Tibial nerve (tissue), 4 donors: ENCODE results near the gene CLDN10. TPM values are rescaled to one million over a fixed set of nuclear protein-coding genes. Genes with fewer than 3 reads are reported as not detected.

Experiments
- DNase-seq, 2 donors: peaks; one replicate each; pipeline ENCODE4 v3.0.0-alpha.2; 2019; ENCODE audit warnings: low spot score in 2 of 2
- H3K27ac ChIP-seq, 4 donors: fragments of 200-600 bp; sonication (generic) in 3 of 4; one replicate each; pipeline ENCODE4 v1.5.1; 2017 to 2019; ENCODE audit warnings: mild to moderate bottlenecking in 1 of 4
- H3K27me3 ChIP-seq, 2 donors: fragments of 200-600 bp; sonication (generic) in 1 of 2; one replicate each; pipeline versions ENCODE4 v1.5.1 to v1.6.0; 2017 to 2019
- H3K36me3 ChIP-seq, 3 donors: fragments of 200-600 bp; sonication (generic); one replicate each; pipeline ENCODE4 v1.5.1; 2018 to 2019
- H3K4me1 ChIP-seq, 4 donors: fragments of 200-600 bp; sonication (generic) in 3 of 4; one replicate each; pipeline ENCODE4 v1.5.1; 2017 to 2019
- H3K4me3 ChIP-seq, 4 donors: fragments of 200-600 bp; sonication (generic) in 3 of 4; one replicate each; pipeline ENCODE4 v1.5.1; 2017 to 2019; ENCODE audit warnings: mild to moderate bottlenecking in 1 of 4, moderate library complexity in 1 of 4
- H3K9me3 ChIP-seq, 4 donors: fragments of 200-600 bp; sonication (generic) in 3 of 4; one replicate each; pipeline ENCODE4 v1.5.1; 2017 to 2019
- EP300 ChIP-seq, 2 donors: sonication (generic); formaldehyde crosslinking; IDR thresholded peaks; one replicate each; pipeline ENCODE4 v1.6.1; 2017; ENCODE audit warnings: antibody characterized with exemption in 2 of 2, mild to moderate bottlenecking in 1 of 2
- POLR2A ChIP-seq, 2 donors: fragments of 450-650 bp; IDR thresholded peaks; one replicate each; pipeline ENCODE4 v1.6.1; 2017; ENCODE audit warnings: antibody characterized with exemption in 2 of 2, mild to moderate bottlenecking in 2 of 2, moderate library complexity in 2 of 2
- WGBS, 2 donors: methylation state at CpG; one replicate each; pipeline ENCODE4 v1.1.5; 2018; 5-methylcytosine and 5-hydroxymethylcytosine counted together
- total RNA-seq, 4 donors: library from RNA; depleted of rRNA; stranded (reverse); fragments of >200 nt; gene quantifications; one replicate each; pipeline ENCODE4 v1.1.0, GENCODE V29; 2016
- TF ChIP-seq, protein P1 (sequence below), 5 experiments: fragments of 200-600 bp in 3 of 5; fragments of 450-650 bp in 2 of 5; sonication (generic) in 3 of 5; IDR thresholded peaks; one replicate each; pipeline ENCODE4 v1.5.1; 2016 to 2019; ENCODE audit warnings: antibody characterized with exemption in 5 of 5, mild to moderate bottlenecking in 3 of 5, moderate library complexity in 2 of 5

Gene CLDN10
- total RNA-seq, 4 donors from 2014 or later, result 0.44 TPM; not detected in 3

GRCh38 chr13:95596701-95597100 is 44.2 kb downstream of the CLDN10 start:
- TF ChIP-seq EP300 (IDR thresholded peaks at IDR 0.05) (no peak), POLR2A (IDR thresholded peaks at IDR 0.05) (no peak)
- TF ChIP-seq, protein P1, sequence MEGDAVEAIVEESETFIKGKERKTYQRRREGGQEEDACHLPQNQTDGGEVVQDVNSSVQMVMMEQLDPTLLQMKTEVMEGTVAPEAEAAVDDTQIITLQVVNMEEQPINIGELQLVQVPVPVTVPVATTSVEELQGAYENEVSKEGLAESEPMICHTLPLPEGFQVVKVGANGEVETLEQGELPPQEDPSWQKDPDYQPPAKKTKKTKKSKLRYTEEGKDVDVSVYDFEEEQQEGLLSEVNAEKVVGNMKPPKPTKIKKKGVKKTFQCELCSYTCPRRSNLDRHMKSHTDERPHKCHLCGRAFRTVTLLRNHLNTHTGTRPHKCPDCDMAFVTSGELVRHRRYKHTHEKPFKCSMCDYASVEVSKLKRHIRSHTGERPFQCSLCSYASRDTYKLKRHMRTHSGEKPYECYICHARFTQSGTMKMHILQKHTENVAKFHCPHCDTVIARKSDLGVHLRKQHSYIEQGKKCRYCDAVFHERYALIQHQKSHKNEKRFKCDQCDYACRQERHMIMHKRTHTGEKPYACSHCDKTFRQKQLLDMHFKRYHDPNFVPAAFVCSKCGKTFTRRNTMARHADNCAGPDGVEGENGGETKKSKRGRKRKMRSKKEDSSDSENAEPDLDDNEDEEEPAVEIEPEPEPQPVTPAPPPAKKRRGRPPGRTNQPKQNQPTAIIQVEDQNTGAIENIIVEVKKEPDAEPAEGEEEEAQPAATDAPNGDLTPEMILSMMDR (IDR thresholded peaks at IDR 0.05), result no peak
- peaks cover 0 to 19% (median 0%) of the 10 kb centered on the region in 3 donors for H3K36me3 ChIP-seq
- H3K27ac ChIP-seq, result no peak overlapping the region
- H3K4me3 ChIP-seq, result no peak overlapping the region
- no peaks in the 10 kb centered on the region for H3K4me1 ChIP-seq
- H3K27me3 ChIP-seq, result no peaks in the 10 kb centered on the region
- H3K9me3 ChIP-seq, result no peaks in the 10 kb centered on the region
- no peak for DNase-seq
- 70 to 80% methylated on average over 1 of the region's 1 CpG for WGBS, 2 donors

GRCh38 chr13:95601216-95601615 is 48.7 kb downstream of the CLDN10 start:
- Histone ChIP-seq H3K27me3 (no peaks in the 10 kb centered on the region), H3K4me3 (no peak overlapping the region), H3K36me3 (peaks cover 0 to 44% (median 0%) of the 10 kb centered on the region in 3 donors), H3K4me1 (no peaks in the 10 kb centered on the region), H3K27ac (no peak overlapping the region), H3K9me3 (no peaks in the 10 kb centered on the region)
- TF ChIP-seq EP300 (IDR thresholded peaks at IDR 0.05), result no peak
- no peak for TF ChIP-seq POLR2A (IDR thresholded peaks at IDR 0.05)
- TF ChIP-seq, protein P1 (IDR thresholded peaks at IDR 0.05), result no peak
- DNase-seq, result no peak
- WGBS, 2 donors, result 72 to 77% methylated on average over 2 of the region's 2 CpGs

DNA sequence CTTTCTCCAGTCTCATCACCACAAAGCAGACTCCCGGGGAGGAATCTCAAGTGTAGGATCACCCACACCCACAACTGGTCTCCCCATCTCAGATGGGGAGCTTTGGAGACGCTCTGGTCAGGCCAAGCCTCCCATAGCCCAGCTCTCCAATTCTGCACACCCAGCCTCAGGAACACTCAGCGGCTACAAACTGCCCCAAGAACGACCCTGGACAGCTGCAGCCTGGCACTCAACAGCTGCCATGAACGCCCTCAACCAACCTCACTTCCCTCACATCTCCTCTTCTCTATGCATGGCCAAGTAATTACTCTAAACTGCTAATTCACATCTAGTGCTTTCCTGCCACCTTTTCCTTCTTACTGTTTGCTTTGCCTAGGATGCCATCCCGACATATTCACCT is 49.4 kb downstream of the CLDN10 start:
- Histone ChIP-seq H3K4me1 (no peaks in the 10 kb centered on the region), H3K36me3 (peaks cover 0 to 44% (median 0%) of the 10 kb centered on the region in 3 donors), H3K27ac (no peak overlapping the region), H3K9me3 (no peaks in the 10 kb centered on the region), H3K4me3 (no peak overlapping the region), H3K27me3 (no peaks in the 10 kb centered on the region)
- WGBS, 2 donors, result 92 to 94% methylated on average over 6 of the region's 6 CpGs
- TF ChIP-seq EP300 (IDR thresholded peaks at IDR 0.05), result no peak
- TF ChIP-seq POLR2A (IDR thresholded peaks at IDR 0.05), result no peak
- TF ChIP-seq, protein P1 (IDR thresholded peaks at IDR 0.05), result no peak
- no peak for DNase-seq

DNA sequence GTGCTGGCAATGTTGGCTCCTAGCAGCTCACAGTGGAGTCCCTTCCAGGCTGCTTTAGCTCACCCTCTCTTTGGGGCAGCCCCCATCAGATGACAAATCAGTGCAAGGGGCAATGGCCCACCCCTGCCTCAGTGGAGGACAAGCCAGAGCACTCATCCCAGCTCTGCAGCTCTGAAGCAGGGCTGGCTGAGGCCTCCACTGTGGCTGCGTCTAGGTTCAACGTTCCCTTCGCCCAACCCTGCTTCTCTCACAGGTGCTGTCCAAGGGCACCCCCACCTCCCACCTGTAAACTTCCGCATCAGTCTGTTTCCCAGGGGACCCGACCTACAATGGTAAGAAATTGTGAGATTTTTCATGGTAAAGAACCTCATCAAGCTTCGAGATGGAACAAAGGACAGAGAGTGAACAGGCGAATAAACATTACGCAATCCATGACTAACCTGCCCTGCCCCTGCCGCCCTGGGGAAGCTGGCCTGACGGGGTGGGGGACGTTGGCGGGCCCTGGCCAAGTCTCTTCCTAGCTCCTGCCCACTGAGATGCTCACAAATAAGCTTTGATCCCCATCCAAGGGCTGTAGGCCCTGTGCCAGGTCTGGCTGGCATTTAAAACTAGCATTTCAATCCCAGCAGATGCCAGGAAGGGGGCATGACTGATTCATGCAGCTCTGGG is 51.5 kb downstream of the CLDN10 start:
- no peaks in the 10 kb centered on the region for H3K27me3 ChIP-seq
- H3K9me3 ChIP-seq, result no peaks in the 10 kb centered on the region
- no peak overlapping the region for H3K4me3 ChIP-seq
- H3K36me3 ChIP-seq, result peaks cover 0 to 47% (median 0%) of the 10 kb centered on the region in 3 donors
- TF ChIP-seq POLR2A (IDR thresholded peaks at IDR 0.05) (no peak), EP300 (IDR thresholded peaks at IDR 0.05) (no peak)
- TF ChIP-seq, protein P1 (IDR thresholded peaks at IDR 0.05), result no peak
- no peaks in the 10 kb centered on the region for H3K4me1 ChIP-seq
- WGBS, 2 donors, result 77 to 81% methylated on average over 12 of the region's 12 CpGs
- DNase-seq, result no peak
- H3K27ac ChIP-seq, result no peak overlapping the region

- Histone ChIP-seq H3K27ac (no peak overlapping the region), H3K4me1 (no peaks in the 10 kb centered on the region), H3K27me3 (no peaks in the 10 kb centered on the region), H3K36me3 (peaks cover 0 to 43% (median 0%) of the 10 kb centered on the region in 3 donors), H3K9me3 (no peaks in the 10 kb centered on the region), H3K4me3 (no peak overlapping the region)
- TF ChIP-seq POLR2A (IDR thresholded peaks at IDR 0.05), result no peak
- TF ChIP-seq, protein P1 (IDR thresholded peaks at IDR 0.05), result no peak
- TF ChIP-seq EP300 (IDR thresholded peaks at IDR 0.05), result no peak
- WGBS, 2 donors, result 81 to 95% methylated on average over 3 of the region's 3 CpGs
- no peak for DNase-seq
Observed at GRCh38 chr13:95604556-95604915, 52.0 kb downstream of the CLDN10 start.
